Stimulated activated CD8-positive, alpha-beta memory T cell treated with anti-CD3 and anti-CD28 coated beads, Interleukin-7, amount 100 ng/mL, for 4 hours (primary cell): ENCODE measurements around the gene SLC38A6.
"Not testable (repeated sequence)": the region's sequence is repeated elsewhere in the genome, so short reads cannot be mapped to it uniquely, and the experiment has no call there.

Experiments used
- DNase-seq, 2 donors: peaks; one replicate each; pipeline ENCODE4 v3.0.0-alpha.2; 2020; ENCODE audit warnings: low read depth in 2 of 2

Gene SLC38A6

GRCh38 chr14:61051051-61051450, 70.0 kb downstream of the SLC38A6 start:
- DNase-seq: no peak

GRCh38 chr14:61051621-61052020, 70.6 kb downstream of the SLC38A6 start:
- DNase-seq: no peak

- DNase-seq: no peak
Measured at GRCh38 chr14:61063461-61063860, 82.4 kb downstream of the SLC38A6 start.

- DNase-seq: no peak
Measured at GRCh38 chr14:61064210-61064609, 83.2 kb downstream of the SLC38A6 start.

DNA sequence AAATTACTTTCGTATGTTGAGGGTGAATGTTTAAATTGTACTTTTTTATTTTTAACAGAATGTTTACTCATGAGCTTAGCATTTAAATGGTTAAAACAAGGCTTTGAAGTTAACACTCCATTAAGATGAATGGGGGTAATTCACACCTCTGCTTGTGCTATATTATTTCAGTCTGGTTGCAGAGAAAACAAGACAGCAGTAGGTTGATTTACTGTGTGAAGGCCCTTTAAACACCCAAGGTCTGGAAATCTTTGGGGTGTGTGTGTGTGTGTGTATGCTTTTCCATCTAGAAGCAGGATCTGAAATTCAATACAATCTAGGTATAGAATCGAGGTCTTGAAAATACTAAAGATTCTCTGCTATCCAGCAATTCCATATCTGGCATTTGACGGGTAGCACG, 83.8 kb downstream of the SLC38A6 start:
- no peak for DNase-seq

DNA sequence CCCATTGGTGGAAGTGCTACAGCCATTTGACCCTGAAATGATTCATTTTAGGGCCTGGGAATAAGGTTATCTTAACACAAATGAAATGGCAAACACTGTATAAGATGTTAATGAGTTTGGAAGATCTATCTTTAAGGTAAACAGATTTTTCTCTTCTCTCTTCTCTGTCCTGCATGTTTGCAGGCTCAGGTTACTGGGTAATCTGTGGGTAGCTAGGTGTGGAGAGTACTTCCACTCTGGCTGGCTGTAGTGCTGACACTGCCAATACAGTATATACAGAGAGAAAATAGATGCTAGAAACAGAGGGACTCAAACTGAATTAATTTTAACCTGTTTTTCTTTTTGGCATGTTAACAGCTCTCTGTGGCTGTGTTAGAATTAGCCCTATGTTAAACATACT, 84.6 kb downstream of the SLC38A6 start:
- no peak for DNase-seq

DNA sequence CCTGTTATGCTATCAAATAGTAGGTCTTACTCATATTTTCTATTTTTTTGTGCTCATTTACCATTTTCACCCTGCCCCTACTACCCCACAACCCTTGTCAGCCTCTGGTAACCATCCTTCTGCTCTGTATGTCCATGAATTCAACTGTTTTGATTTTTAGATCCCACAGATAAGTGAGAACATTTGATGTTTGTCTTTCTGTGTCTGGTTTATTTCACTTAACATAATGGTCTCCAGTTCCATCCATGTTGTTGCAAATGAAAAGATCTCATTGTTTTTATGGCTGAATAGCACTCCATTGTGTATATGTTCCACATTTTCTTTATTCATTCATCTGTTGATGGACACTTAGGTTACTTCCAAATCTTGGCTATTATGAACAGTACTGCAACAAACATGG, 91.4 kb downstream of the SLC38A6 start:
- not testable (repeated sequence) for DNase-seq

- DNase-seq: no peak
Measured at GRCh38 chr14:61074852-61075251, 93.8 kb downstream of the SLC38A6 start.

DNA sequence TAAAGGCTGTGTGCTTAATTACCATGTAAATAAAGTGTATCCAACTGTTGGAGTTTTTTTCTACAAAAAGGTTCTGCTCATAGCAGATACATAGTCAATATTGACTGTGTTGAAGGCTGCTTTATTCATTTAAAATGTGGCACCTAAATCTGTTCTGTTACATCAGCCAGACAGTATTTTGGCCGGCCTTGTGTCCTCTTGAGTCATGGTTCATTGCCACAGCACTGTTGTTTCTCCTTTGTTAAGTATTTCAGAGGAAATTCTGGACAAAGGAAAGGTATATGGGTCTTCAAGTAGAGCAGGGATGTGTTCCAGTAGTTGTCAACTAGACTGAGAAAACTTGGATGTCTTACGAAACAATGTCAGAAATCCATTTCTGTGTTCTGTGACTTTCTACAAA, 95.5 kb downstream of the SLC38A6 start:
- DNase-seq: no peak

DNA sequence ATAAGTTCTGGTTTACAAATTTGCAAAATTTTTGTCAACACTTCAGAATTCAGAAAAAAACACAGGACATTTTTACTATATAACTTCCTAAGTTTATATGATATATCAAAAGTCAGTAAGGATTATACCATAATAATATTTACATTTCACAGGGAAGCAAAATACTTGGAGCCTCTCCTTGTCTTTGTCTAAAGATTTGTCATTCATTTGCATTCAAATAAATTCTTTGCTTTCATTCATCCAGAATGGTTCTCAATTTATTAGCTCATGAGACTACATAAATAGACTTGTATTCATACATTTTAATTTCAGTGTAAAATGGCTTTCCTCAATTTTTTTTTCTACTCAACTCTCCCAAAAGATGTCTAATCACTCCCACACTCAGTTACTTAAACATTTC, 96.4 kb downstream of the SLC38A6 start:
- DNase-seq: no peak

DNA sequence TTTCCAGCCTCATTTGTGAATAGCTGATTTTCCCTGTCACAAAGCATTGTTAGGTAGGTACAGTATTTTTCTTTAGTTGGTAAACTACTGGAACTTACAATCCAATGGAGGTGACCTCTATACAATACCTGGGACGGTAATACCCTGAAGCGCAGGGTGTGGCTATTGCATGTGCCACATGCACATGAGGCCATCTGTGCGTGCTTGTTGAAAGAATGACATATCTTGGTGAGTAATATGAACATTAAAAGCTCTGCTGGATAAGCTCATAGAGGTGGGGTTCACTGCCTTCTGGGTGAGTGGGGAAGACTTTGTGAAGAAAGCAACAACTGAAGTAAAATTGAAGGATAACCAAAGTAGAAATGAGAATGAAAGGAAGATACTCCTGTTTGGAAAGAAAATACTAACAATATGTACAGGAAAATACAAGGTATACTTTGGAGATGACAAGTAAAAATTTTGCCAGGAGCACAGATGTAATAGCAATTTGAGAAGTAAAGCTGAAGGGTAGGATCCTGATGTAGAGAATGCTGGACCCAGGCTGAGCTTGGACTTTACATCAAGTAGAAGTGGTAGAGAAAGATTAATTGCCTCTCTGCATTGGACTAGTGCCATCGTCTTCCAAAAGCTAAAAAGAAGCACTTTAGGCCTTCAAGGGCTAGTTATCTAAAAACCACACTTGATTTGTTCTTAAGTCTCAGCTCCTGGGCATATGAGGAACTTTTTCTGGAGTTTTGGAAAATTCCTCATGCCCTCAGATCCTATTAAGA, 97.1 kb downstream of the SLC38A6 start:
- no peak for DNase-seq

- DNase-seq: no peak
Measured at GRCh38 chr14:61080591-61081010, 99.6 kb downstream of the SLC38A6 start.

- DNase-seq: no peak
Measured at GRCh38 chr14:61088081-61088480, 107.0 kb downstream of the SLC38A6 start.

GRCh38 chr14:61089126-61089750, 108.2 kb downstream of the SLC38A6 start:
- DNase-seq: no peak

- DNase-seq: no peak
Measured at GRCh38 chr14:61090432-61091216, 109.6 kb downstream of the SLC38A6 start.

DNA sequence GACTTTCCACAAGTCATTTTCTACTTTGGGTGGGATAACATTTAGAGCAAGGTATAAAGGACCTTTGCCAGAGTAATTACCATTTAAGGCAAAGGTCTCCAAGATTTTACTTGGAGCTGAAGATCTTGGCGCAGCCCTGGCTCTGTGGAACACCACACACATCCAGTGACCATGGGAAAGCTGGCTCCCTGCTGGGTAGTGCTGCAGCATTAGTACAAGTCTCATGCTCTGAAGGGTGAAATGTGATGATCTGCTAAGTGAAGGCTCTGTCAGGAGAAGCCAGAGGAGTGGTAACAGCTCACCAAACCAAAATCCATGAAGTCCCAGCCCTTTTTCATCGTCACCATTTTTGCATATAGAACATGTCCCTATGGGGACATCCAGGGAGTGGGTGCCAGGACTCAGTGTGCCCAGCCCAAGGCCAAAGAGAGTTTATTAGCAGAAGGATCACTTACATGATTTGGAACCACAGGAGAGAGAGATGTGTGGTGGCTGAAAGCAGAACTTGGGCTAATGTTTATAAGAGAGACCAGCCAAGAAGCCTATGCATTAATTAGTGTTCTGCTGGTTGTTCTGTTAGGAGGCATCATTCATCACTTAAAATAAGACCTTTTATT, 110.7 kb downstream of the SLC38A6 start:
- DNase-seq: no peak

DNA sequence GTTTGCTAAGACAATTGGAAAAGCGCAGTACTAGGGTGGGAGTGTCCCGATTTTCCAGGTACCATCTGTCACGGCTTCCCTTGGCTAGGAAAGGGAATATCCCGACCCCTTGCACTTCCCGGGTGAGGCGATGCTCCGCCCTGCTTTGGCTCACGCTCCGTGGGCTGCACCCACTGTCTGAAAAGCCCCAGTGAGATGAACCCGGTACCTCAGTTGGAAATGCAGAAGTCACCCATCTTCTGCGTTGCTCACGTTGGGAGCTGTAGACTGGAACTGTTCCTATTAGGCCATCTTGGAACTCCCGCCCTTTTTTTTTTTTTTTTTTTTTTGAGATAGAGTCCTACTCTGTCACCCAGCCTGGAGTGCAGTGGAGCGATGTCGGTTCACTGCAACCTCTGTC, 117.1 kb downstream of the SLC38A6 start:
- DNase-seq: not testable (repeated sequence)

- DNase-seq: no peak
Measured at GRCh38 chr14:61098721-61099120, 117.7 kb downstream of the SLC38A6 start.

GRCh38 chr14:61099216-61099835, 118.3 kb downstream of the SLC38A6 start:
- DNase-seq: no peak

GRCh38 chr14:61101803-61102548, 120.9 kb downstream of the SLC38A6 start:
- DNase-seq: no peak
